ENCODE data around the gene ARHGEF11.

The ARHGEF11 gene

GRCh38 chr1:157044326-157044725 lies 1.2 kb downstream of the ARHGEF11 start:
- no peak for DNase-seq

GRCh38 chr1:157043685-157044084 lies 1.9 kb downstream of the ARHGEF11 start:
- no peak for DNase-seq

- DNase-seq = no peak
These were observed 2.7 kb downstream of the ARHGEF11 start for GRCh38 chr1:157042846-157043245.

GRCh38 chr1:157040802-157041201 lies 4.7 kb downstream of the ARHGEF11 start:
- no peak for DNase-seq

GRCh38 chr1:157035121-157035520 lies 10.4 kb downstream of the ARHGEF11 start:
- DNase-seq = no peak

GRCh38 chr1:157034137-157034800 lies 11.3 kb downstream of the ARHGEF11 start:
- no peak for DNase-seq

GRCh38 chr1:157033357-157033876 lies 12.1 kb downstream of the ARHGEF11 start:
- DNase-seq = no peak

- DNase-seq = no peak
These were observed 13.2 kb downstream of the ARHGEF11 start for GRCh38 chr1:157032303-157032702.

- DNase-seq = no peak
These were observed 14.8 kb downstream of the ARHGEF11 start for GRCh38 chr1:157030728-157031127.

- no peak for DNase-seq
These were observed 16.9 kb downstream of the ARHGEF11 start for GRCh38 chr1:157028674-157029073.

GRCh38 chr1:157025856-157026255 lies 19.7 kb downstream of the ARHGEF11 start:
- DNase-seq = no peak

GRCh38 chr1:157025385-157025784 lies 20.2 kb downstream of the ARHGEF11 start:
- no peak for DNase-seq

- no peak for DNase-seq
These were observed 23.9 kb downstream of the ARHGEF11 start for GRCh38 chr1:157021688-157022087.

GRCh38 chr1:157019457-157019856 lies 26.1 kb downstream of the ARHGEF11 start:
- no peak for DNase-seq

- no peak for DNase-seq
These were observed 33.7 kb downstream of the ARHGEF11 start for GRCh38 chr1:157011845-157012244.

GRCh38 chr1:157008502-157008901 lies 37.0 kb downstream of the ARHGEF11 start:
- DNase-seq = no peak

GRCh38 chr1:157007306-157007705 lies 38.2 kb downstream of the ARHGEF11 start:
- no peak for DNase-seq

- no peak for DNase-seq
These were observed 38.9 kb downstream of the ARHGEF11 start for GRCh38 chr1:157006676-157007075.

GRCh38 chr1:157005965-157006364 lies 39.6 kb downstream of the ARHGEF11 start:
- DNase-seq = no peak

- no peak for DNase-seq
These were observed 40.7 kb downstream of the ARHGEF11 start for GRCh38 chr1:157004806-157005205.

GRCh38 chr1:157004327-157004726 lies 41.2 kb downstream of the ARHGEF11 start:
- no peak for DNase-seq

- no peak for DNase-seq
These were observed 44.2 kb downstream of the ARHGEF11 start for GRCh38 chr1:157001304-157001703.

GRCh38 chr1:157000686-157001085 lies 44.9 kb downstream of the ARHGEF11 start:
- no peak for DNase-seq

- DNase-seq = no peak
These were observed 45.8 kb downstream of the ARHGEF11 start for GRCh38 chr1:156999596-157000320.

Data from effector CD8-positive, alpha-beta T cell (primary cell).